ENCODE data around the gene SNRPA. TPM values are rescaled to one million over a fixed set of nuclear protein-coding genes. Genes with fewer than 3 reads are reported as not detected.

The SNRPA gene
- total RNA-seq, 1 experiment from 2014 or later, result 181 TPM

DNA sequence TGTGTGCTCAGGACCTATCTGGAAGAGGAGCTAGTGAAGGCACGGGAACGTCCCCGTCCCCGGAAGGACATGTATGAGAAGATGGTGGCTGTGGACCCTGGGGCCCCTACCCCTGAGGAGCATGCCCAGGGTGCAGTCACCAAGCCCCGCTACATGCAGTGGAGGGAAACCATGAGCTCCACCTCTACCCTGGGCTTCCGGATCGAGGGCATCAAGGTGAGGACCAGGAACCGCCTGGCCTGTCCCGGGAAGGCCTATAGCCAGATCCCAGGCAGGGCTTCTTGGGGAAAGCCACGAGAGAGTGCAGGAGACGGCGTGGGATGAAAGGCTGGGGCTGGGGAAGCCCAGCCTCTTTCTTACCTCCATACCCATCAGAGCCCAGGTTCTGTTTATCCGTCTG is 17.9 kb upstream of the SNRPA start:
- Histone ChIP-seq H3K36me3 (peaks cover 22% of the 10 kb centered on the region), H3K4me1 (no peaks in the 10 kb centered on the region)

DNA sequence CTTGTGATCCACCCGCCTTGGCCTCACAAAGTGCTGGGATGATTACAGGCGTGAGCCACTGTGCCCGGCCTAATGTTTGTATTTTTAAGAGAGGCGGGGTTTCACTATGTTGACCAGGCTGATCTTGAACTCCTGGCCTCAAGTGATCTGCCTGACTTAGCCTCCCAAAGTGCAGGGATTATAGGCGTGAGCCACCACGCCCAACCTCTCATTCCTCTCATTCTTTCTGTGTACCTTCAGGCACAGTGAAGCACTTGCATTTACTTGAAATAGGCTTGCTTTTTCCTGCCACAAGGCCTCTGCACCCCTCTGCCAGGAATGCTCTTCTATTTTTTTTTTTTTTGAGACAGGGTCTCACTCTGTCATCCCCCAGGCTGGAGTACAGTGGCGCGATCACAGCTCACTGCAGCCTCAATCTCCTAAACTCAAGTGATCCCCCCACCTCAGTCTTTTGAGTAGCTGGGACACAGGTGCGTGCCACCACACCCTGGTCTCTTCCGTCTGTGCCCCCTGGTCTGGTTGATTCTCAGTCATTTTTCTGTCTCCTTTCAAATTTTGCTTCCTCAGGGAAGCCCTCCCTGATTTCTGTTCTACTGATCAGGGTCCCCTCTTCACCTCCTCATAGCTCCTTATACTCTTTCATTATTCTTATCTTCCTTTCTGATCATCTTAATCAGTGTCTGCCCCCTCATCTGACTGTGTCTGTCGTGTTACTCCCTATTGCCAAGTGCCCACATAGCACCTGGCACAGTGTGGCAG is 15.8 kb upstream of the SNRPA start:
- Histone ChIP-seq H3K4me3 (no peak overlapping the region), H3K27ac (no peak overlapping the region), H3K9me3 (replicated peaks) (no peaks in the 10 kb centered on the region), H3K27me3 (no peaks in the 10 kb centered on the region), H3K4me1 (no peaks in the 10 kb centered on the region), H3K36me3 (peaks cover 15% of the 10 kb centered on the region)
- DNase-seq, result no peak

More for the DNA sequence above, 17.9 kb upstream of the SNRPA start:
- Histone ChIP-seq H3K27ac (no peak overlapping the region), H3K4me3 (no peak overlapping the region), H3K27me3 (no peaks in the 10 kb centered on the region), H3K9me3 (replicated peaks) (no peaks in the 10 kb centered on the region)
- no peak for DNase-seq

DNA sequence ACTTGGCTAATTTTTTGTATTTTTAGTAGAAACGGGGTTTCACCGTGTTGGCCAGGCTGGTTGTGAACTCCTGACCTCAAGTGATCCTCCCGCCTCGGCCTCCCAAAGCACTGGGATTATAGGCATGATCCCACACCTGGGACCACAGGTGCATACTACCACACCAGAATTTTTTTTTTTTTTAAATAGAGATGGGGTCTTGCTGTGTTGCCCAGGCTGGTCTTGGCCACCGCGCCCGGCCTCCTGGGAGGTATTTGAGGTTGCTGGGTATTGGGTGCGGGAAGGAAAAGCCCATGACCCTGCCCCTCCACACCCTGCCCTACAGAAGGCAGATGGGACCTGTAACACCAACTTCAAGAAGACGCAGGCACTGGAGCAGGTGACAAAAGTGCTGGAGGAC is 14.3 kb upstream of the SNRPA start:
- DNase-seq, result no peak
- Histone ChIP-seq H3K4me1 (no peaks in the 10 kb centered on the region), H3K4me3 (no peak overlapping the region), H3K36me3 (peaks cover 7% of the 10 kb centered on the region), H3K9me3 (replicated peaks) (no peaks in the 10 kb centered on the region), H3K27me3 (no peaks in the 10 kb centered on the region), H3K27ac (no peak overlapping the region)

DNA sequence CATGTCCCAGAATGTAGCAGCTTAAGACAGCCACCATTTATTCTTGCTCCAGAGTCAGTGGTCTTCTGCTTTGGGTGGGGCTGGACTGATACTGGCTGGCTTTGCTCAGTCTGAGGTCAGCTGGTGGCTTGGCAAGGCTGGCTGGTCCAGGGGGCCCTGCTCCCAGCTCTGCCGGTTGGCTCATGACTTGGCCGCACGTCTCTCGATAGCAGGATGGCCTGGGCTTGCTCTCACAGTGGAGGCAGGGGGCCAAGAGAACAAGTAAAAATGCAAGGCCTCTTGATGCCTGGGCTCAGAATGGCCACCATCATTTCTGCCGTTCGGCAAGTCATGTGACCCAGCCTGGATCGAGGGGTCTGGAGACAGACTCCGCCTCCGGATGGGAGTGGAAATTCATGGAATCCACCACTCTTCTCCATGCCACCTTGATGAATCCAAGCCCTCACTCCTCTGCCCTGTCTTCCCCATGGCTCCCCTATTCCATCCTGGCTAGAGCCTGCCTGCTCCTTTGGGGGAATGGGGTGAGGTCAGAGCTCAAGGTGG is 13.8 kb upstream of the SNRPA start:
- Histone ChIP-seq H3K4me1 (no peaks in the 10 kb centered on the region), H3K36me3 (peaks cover 5% of the 10 kb centered on the region), H3K9me3 (replicated peaks) (no peaks in the 10 kb centered on the region), H3K4me3 (no peak overlapping the region), H3K27ac (no peak overlapping the region), H3K27me3 (no peaks in the 10 kb centered on the region)
- no peak for DNase-seq

DNA sequence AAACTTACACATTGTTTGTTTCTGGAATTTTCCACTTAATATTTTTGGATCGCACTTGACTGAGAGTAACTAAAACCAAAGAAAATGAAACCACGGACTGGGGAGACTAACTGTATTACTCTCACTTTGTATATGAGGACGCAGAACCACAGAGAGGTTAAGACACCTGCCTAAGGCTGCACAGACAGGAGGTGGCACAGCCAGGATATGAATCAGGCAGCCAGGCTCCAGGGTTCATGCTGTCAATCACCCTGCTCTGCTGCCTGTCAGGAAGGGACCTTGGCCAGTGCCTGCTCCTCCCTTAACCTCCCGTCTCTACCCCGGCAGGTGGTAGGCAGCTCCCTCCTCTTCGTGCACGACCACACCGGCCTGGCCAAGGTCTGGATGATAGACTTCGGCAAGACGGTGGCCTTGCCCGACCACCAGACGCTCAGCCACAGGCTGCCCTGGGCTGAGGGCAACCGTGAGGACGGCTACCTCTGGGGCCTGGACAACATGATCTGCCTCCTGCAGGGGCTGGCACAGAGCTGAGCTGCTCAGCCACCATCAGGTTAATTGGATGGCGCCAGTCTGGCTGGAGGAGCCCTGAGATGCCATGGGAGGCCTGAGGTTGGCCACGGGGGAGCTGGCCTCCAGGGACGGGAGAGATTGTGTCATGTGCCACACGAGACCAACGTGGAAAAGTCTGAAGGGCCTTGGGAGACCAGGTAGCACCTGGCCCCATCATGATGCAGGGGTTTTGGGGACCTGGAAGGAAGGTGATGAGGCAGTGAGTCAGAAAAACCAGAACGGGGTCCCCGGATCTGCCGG is 11.8 kb upstream of the SNRPA start:
- no peak for DNase-seq
- Histone ChIP-seq H3K36me3 (no peaks in the 10 kb centered on the region; the same call in 1 of the 2 replicates), H3K9me3 (replicated peaks) (no peaks in the 10 kb centered on the region), H3K27me3 (no peaks in the 10 kb centered on the region), H3K4me1 (no peaks in the 10 kb centered on the region), H3K27ac (no peak overlapping the region), H3K4me3 (no peak overlapping the region)

- H3K27ac ChIP-seq, result no peak overlapping the region
- no peaks in the 10 kb centered on the region for H3K27me3 ChIP-seq
- no peaks in the 10 kb centered on the region for H3K4me1 ChIP-seq
- no peak overlapping the region for H3K4me3 ChIP-seq
- H3K36me3 ChIP-seq, result no peaks in the 10 kb centered on the region; the same call in 1 of the 2 replicates
- no peak for DNase-seq
- H3K9me3 ChIP-seq (replicated peaks), result no peaks in the 10 kb centered on the region
These were observed 10.9 kb upstream of the SNRPA start for GRCh38 chr19:40739871-40740703.

DNA sequence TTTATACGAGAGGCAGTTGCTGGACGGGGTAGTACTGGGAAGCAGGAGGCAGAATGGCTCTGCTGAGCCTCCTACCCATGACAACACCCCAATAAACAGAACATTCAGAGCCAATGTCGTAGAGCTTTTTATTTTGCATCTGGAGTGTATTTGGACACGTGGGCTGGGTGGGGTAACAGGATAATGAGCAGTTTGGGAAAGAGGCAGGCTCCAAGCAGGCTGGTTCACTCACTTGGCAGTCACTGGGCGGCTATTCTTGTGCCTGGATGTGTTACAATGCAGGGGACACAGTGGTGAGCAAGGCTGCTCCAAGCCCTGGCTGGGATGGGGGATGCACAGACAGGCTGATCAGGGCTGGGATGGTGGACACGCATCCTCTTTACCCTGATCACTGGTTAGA is 10.3 kb upstream of the SNRPA start:
- Histone ChIP-seq H3K4me1 (no peaks in the 10 kb centered on the region), H3K4me3 (no peak overlapping the region), H3K27me3 (no peaks in the 10 kb centered on the region), H3K9me3 (replicated peaks) (no peaks in the 10 kb centered on the region), H3K36me3 (no peaks in the 10 kb centered on the region; the same call in 1 of the 2 replicates), H3K27ac (no peak overlapping the region)
- no peak for DNase-seq

DNA sequence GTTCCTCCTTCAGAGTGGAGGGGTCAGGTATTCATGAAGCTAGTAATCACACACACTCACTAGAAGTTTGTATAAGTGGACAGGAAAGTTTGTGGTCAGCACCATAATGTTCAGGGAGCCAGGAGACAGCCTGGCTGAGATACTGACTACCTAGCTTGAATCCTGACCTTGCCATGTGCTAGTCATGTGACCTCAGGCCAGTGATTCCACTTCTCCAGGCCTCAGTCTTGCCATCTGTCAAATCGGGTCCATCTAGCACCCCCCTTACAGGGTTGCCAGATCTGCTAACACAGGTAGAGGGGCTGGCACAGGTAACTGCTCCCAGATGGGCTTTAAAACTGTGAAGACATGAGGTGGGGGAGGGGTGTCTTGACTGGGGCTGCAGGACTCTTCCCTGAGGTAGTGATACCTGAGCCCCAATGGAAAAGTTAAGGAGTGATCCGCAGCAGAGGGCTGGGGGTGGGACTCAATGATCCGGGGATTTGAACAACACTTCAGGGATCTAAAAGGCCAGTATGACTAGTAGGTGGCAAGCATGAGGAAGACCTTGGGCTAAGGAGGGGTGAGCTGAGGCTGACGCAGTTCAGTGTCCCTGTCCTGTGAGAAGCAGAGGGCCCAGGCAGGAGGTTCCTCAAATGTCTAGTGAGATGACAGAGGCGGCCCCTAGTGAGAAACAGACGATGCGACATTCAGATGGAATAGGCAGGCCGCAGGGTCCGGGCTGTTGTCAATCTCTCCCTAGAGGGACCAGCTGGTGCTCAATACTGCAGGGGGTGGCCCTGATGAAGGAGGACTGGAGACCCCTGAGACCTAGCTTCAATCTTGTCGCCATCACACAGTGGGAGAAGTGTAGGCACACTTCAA is 9.2 kb upstream of the SNRPA start:
- no peaks in the 10 kb centered on the region for H3K36me3 ChIP-seq
- no peak overlapping the region for H3K27ac ChIP-seq
- no peaks in the 10 kb centered on the region for H3K4me1 ChIP-seq

DNA sequence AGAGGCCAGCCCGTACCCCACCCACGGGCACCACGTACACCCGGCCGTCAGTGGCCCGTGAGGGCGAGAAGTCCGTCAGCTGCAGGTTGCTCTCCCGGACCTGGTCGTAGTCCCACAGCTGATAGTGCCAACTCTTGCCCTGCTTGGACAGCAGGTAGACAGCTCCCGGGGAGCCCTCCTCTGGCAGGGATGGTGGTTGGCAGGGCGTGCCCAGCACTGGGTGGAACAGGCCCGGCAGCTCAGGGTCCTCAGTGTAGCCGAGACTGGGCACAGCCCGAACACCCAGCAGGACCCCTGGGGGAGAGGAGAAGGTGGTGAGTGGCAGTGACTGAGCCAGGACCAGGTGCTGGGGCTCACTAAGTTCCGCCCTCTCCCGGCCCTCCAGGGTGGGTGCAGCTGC is 8.5 kb upstream of the SNRPA start:
- Histone ChIP-seq H3K27me3 (no peaks in the 10 kb centered on the region), H3K4me3 (no peak overlapping the region), H3K27ac (no peak overlapping the region), H3K9me3 (replicated peaks) (no peaks in the 10 kb centered on the region), H3K36me3 (no peaks in the 10 kb centered on the region), H3K4me1 (no peaks in the 10 kb centered on the region)
- DNase-seq, result no peak

More for the DNA sequence above, 9.2 kb upstream of the SNRPA start:
- H3K9me3 ChIP-seq (replicated peaks), result no peaks in the 10 kb centered on the region
- H3K4me3 ChIP-seq, result no peak overlapping the region
- H3K27me3 ChIP-seq, result no peaks in the 10 kb centered on the region
- no peak for DNase-seq

GRCh38 chr19:40742886-40743285 is 8.1 kb upstream of the SNRPA start:
- H3K27ac ChIP-seq, result no peak overlapping the region
- DNase-seq, result no peak

GRCh38 chr19:40743926-40744325 is 7.1 kb upstream of the SNRPA start:
- no peaks in the 10 kb centered on the region for H3K4me1 ChIP-seq
- H3K9me3 ChIP-seq (replicated peaks), result no peaks in the 10 kb centered on the region
- H3K36me3 ChIP-seq, result no peaks in the 10 kb centered on the region
- H3K27me3 ChIP-seq, result no peaks in the 10 kb centered on the region
- no peak overlapping the region for H3K4me3 ChIP-seq
- DNase-seq, result no peak
- H3K27ac ChIP-seq, result no peak overlapping the region

More at GRCh38 chr19:40742886-40743285, 8.1 kb upstream of the SNRPA start:
- Histone ChIP-seq H3K36me3 (no peaks in the 10 kb centered on the region), H3K9me3 (replicated peaks) (no peaks in the 10 kb centered on the region), H3K4me1 (no peaks in the 10 kb centered on the region), H3K4me3 (no peak overlapping the region), H3K27me3 (no peaks in the 10 kb centered on the region)

DNA sequence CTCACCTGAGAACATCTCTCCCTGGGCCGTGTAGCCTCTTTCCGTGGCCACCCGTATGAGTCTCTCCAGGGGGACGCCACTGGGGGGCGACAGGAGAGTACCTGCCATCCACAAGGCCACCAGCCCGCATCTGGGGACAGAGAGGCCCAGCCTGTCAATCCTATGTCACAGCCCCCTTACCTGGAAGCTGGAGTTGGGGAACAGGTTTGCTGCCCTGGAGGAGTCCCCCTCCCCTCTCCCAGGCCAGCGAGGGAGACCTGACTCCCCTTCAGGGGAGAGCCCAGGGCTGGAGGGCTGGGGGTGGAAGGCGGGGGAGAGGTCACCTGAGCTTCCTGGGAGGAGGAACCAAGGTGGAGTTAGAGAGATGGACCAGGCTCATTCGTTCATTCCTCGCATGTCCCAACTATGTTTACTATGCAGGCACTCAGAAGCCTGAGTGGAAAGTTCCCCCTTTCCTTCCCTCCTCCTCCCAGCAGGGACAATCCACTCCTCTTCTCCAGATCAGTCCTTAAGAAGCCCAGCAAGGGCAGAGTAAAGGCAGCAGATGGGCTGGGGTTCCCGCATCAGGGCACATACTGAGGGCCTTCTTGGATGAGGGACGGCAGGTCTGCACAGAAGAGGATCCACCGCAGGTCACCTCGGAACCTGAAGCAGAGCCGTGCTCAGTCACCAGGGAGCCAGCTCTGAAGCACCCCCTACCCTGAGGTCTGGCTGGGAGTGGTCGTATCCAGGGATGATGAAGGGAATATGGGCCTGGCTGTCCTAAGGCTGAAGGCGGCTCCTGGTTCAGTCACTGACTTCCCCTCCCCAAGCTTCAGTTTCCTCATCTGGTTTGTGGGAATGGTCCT is 6.2 kb upstream of the SNRPA start:
- DNase-seq, result no peak
- Histone ChIP-seq H3K27ac (no peak overlapping the region), H3K4me1 (peaks cover 5% of the 10 kb centered on the region; the same call in 1 of the 2 replicates), H3K4me3 (no peak overlapping the region), H3K9me3 (replicated peaks) (no peaks in the 10 kb centered on the region), H3K36me3 (no peaks in the 10 kb centered on the region), H3K27me3 (no peaks in the 10 kb centered on the region)

GRCh38 chr19:40745402-40745780 is 5.6 kb upstream of the SNRPA start:
- Histone ChIP-seq H3K9me3 (replicated peaks) (no peaks in the 10 kb centered on the region), H3K27ac (no peak overlapping the region), H3K4me1 (peaks cover 8% of the 10 kb centered on the region; the same call in 1 of the 2 replicates), H3K27me3 (no peaks in the 10 kb centered on the region), H3K4me3 (no peak overlapping the region), H3K36me3 (no peaks in the 10 kb centered on the region)
- no peak for DNase-seq

Data from SJCRH30 (cell line).